Astrocyte (in vitro differentiated cells and primary cell): ENCODE data around the gene GAS6.

Experiments
- EZH2 ChIP-seq: IDR thresholded peaks from 2 replicates; pipeline ENCODE4 v1.6.1; 2012; ENCODE audit warnings: mild to moderate bottlenecking, low read length, inconsistent platforms; ENCODE audit not compliant: insufficient read depth
- TF ChIP-seq, protein P1 (sequence below): IDR thresholded peaks from 2 replicates; pipeline ENCODE4 v1.5.1; 2011; ENCODE audit warnings: low read depth, mild to moderate bottlenecking, inconsistent platforms, low read length, moderate library complexity; ENCODE audit not compliant: insufficient read depth

DNA sequence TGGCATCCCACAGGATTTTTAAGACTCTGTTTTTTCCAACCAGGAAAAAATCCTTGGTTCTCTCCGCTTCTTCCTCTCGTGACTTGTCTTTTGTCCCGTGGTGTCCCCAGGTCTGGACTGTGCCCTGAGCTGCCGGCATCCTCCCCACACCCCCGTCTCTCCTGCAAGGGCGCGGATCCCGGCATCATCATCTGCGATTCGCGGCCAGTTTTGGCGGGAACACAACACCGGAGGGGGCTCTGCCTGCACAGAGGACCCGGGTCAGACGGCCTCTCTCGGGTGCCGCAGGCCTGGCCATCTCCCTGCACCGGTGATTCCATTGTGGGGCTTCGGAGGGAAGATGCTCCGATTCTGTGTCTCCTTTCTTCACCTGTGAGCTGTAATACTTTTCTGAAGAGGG is 18.8 kb upstream of the GAS6 start:
- TF ChIP-seq, protein P1, sequence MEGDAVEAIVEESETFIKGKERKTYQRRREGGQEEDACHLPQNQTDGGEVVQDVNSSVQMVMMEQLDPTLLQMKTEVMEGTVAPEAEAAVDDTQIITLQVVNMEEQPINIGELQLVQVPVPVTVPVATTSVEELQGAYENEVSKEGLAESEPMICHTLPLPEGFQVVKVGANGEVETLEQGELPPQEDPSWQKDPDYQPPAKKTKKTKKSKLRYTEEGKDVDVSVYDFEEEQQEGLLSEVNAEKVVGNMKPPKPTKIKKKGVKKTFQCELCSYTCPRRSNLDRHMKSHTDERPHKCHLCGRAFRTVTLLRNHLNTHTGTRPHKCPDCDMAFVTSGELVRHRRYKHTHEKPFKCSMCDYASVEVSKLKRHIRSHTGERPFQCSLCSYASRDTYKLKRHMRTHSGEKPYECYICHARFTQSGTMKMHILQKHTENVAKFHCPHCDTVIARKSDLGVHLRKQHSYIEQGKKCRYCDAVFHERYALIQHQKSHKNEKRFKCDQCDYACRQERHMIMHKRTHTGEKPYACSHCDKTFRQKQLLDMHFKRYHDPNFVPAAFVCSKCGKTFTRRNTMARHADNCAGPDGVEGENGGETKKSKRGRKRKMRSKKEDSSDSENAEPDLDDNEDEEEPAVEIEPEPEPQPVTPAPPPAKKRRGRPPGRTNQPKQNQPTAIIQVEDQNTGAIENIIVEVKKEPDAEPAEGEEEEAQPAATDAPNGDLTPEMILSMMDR, result no peak
- TF ChIP-seq EZH2, result no peak
